Measurements from ENCODE around the gene HOXD10. TPM values are rescaled to one million over a fixed set of nuclear protein-coding genes. Genes with fewer than 3 reads are reported as not detected.
A peak's percentile ranks its signal among the peaks of the same experiment; 100 is the strongest.

Gene HOXD10
- total and polyA plus RNA-seq, 2 experiments from 2014 or later, result not detected

DNA sequence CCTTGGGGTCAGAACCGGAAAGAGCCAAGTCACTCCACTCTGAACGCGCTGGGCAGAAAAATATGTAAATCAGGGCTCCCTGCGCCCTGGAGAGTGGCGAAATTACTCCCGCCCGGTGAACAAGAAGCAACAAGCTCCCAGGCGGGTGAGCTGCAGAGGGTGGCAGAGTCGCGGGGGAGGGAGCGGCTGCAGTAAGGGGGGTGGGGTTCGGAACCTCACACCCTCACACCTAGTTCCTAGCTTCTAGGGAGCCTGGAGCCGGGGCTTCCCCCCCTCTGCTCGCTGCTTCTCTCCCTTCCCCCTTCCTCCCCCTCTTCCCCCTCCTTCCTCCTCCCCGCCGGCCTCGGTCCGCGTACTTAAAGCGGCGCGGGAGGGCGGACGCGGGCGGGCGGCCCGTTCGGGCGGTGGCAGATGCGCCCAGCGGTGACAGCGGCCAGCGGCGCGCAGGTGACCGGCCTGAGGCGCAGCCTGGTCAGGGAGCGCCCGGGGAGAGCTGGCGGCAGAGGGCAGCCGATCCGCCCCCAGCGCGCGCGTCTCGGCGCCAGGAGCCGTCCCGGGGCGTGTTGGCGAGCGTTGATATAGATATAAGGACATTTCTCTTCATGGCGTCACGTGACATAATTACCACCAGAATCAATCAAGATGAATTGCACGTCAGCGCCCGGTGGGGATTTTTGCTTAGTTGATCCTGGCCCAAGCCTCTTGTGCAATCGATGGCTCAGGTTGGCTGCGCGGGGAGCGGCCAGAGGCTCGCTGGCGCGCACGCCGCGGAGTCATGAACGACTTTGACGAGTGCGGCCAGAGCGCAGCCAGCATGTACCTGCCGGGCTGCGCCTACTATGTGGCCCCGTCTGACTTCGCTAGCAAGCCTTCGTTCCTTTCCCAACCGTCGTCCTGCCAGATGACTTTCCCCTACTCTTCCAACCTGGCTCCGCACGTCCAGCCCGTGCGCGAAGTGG is 9.7 kb upstream of the HOXD10 start, which contains the start of gene HOXD11:
TSS of gene HOXD11 (plus strand) at position 700 of the 959 bp plus-strand sequence. CDS start at position 776, 76 bp downstream.
- Histone ChIP-seq H3K27ac (no peak within 1 kb of the TSS), H3K9me3 (ENCODE audit: low read depth) (no peaks in the 10 kb centered on the region), H3K27me3 (peaks cover 99% of the 10 kb centered on the region), H3K36me3 (no peaks in the 10 kb centered on the region), H3K4me3 (peak within 1 kb of the TSS; percentile 13), H3K4me1 (ENCODE audit: low read depth) (peaks cover 5% of the 10 kb centered on the region)
- TF ChIP-seq, protein P1, sequence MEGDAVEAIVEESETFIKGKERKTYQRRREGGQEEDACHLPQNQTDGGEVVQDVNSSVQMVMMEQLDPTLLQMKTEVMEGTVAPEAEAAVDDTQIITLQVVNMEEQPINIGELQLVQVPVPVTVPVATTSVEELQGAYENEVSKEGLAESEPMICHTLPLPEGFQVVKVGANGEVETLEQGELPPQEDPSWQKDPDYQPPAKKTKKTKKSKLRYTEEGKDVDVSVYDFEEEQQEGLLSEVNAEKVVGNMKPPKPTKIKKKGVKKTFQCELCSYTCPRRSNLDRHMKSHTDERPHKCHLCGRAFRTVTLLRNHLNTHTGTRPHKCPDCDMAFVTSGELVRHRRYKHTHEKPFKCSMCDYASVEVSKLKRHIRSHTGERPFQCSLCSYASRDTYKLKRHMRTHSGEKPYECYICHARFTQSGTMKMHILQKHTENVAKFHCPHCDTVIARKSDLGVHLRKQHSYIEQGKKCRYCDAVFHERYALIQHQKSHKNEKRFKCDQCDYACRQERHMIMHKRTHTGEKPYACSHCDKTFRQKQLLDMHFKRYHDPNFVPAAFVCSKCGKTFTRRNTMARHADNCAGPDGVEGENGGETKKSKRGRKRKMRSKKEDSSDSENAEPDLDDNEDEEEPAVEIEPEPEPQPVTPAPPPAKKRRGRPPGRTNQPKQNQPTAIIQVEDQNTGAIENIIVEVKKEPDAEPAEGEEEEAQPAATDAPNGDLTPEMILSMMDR (IDR thresholded peaks at IDR 0.05; ENCODE audit: low read depth, low read length), result no peak
- DNase-seq (ENCODE audit: low read depth in 1 of 2, low spot score in 1 of 2), result peak in 1 of 2 donors; percentile 28

DNA sequence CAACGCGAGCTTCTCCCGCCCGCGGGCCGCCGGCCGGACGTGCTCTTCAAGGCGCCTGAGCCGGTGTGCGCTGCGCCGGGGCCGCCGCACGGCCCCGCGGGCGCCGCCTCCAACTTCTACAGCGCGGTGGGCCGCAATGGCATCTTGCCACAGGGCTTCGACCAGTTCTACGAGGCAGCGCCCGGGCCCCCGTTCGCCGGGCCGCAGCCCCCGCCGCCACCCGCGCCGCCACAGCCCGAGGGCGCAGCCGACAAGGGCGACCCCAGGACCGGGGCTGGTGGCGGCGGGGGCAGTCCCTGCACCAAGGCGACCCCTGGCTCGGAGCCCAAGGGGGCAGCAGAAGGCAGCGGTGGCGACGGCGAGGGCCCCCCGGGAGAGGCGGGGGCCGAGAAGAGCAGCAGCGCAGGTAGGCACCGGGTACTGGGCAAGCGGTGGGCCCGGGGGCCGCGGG is 8.8 kb upstream of the HOXD10 start:
- Histone ChIP-seq H3K27ac (no peak overlapping the region), H3K27me3 (peaks cover 99% of the 10 kb centered on the region), H3K4me3 (no peak overlapping the region), H3K9me3 (ENCODE audit: low read depth) (no peaks in the 10 kb centered on the region), H3K4me1 (ENCODE audit: low read depth) (peaks cover 5% of the 10 kb centered on the region), H3K36me3 (no peaks in the 10 kb centered on the region)
- no peak for DNase-seq (ENCODE audit: low read depth in 1 of 2, low spot score in 1 of 2)
- TF ChIP-seq, protein P1 (IDR thresholded peaks at IDR 0.05; ENCODE audit: low read depth, low read length), result no peak

DNA sequence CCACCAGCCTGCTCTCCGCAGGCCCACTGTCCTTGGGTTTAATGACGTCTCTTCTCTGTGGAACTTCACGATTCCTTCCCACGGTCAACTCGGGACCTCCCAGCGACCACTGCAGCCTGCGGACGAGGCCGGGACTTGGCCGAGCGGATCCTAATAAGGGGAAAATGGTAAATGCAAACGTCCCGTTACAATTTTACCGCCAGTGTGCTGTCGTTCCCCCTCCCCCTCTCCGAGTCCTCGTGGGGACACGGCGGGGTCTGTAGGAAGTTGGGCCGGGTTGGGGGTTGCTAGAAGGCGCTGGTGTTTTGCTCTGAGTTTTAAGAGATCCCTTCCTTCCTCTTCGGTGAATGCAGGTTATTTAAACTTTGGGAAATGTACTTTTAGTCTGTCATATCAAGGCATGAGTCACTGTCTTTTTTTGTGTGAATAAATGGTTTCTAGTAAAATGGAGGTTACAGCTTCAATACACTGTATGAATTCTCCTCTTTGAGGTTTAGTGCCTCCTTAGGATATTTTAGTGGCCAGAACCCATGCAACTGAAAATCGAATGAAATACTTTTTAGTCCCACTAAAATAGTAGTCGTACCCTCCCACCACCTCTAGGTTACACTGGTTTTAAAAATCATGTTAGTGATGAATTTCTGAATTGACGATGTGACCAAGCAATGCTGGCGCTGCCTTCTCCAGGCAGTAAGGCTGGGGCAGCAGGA is 7.2 kb upstream of the HOXD10 start:
- TF ChIP-seq, protein P1 (IDR thresholded peaks at IDR 0.05; ENCODE audit: low read depth, low read length), result no peak
- peaks cover 99% of the 10 kb centered on the region for H3K27me3 ChIP-seq
- H3K4me1 ChIP-seq (ENCODE audit: low read depth), result peaks cover 3% of the 10 kb centered on the region
- no peak overlapping the region for H3K4me3 ChIP-seq
- H3K27ac ChIP-seq, result no peak overlapping the region
- no peaks in the 10 kb centered on the region for H3K9me3 ChIP-seq (ENCODE audit: low read depth)
- no peak for DNase-seq (ENCODE audit: low read depth in 1 of 2, low spot score in 1 of 2)
- H3K36me3 ChIP-seq, result no peaks in the 10 kb centered on the region

DNA sequence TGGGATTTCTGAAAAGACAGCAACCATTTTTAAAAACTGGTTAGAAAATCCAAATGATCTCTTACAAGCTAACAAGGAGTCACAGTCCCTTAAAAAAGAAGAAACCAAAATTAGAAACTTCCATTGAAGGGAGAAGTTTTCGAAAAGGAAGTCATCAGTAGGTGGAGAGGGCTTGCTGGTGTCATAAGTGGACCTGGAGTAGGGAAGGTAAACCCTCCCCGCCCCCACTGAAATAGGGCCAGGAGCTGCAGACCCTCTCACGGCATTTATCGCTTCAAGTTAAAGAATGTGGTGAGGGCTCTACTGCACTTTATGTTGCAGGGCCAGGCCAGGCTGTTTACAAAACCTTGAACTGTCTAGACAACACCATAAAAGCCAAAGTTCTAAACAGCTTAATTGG is 6.6 kb upstream of the HOXD10 start:
- TF ChIP-seq, protein P1 (IDR thresholded peaks at IDR 0.05; ENCODE audit: low read depth, low read length), result no peak
- H3K4me3 ChIP-seq, result no peak overlapping the region
- H3K27ac ChIP-seq, result no peak overlapping the region
- no peak for DNase-seq (ENCODE audit: low read depth in 1 of 2, low spot score in 1 of 2)
- no peaks in the 10 kb centered on the region for H3K36me3 ChIP-seq
- no peaks in the 10 kb centered on the region for H3K9me3 ChIP-seq (ENCODE audit: low read depth)
- peaks cover 2% of the 10 kb centered on the region for H3K4me1 ChIP-seq (ENCODE audit: low read depth)
- peaks cover 99% of the 10 kb centered on the region for H3K27me3 ChIP-seq

DNA sequence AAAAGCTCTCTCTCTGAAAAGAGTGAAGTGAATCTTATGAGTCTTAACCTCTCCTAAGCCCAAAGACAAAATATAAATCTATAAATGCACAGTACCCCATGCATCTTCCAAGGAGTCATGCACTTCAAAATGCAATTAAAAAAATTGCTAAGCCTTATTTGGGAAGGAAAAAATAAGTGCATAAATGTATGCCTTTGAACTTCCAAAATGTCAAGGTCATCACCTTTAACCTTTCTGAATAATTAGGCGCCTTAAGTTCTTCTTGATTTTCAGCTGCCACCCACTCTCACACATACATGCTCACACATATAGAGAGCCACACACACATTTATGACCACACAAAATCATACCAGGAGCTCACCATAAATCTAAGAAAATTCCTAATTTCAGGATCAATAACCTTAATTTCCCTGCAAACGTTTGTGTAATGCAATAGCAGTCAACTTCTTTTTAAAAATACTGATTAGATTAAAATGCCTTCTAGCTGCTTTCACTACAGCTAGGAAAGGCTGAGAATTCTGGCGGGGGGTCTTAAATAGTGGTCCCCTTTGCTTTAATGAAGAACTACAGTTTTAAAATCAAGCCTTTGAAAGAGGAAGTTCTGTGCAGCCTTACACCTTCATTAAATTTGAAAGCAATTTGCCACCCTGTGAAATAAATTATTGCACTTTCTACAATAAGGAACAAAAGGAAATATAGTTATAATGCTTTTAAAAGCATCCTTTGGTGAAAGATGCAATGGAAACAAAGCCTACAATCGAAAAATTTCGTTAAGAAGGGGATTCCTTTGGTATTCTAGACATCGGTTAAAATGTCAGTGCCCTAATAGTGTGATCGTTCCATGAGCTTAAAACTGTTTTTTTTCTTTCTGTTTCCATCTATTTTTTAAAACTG is 5.9 kb upstream of the HOXD10 start:
- Histone ChIP-seq H3K27ac (no peak overlapping the region), H3K4me1 (ENCODE audit: low read depth) (peaks cover 2% of the 10 kb centered on the region), H3K4me3 (no peak overlapping the region), H3K36me3 (no peaks in the 10 kb centered on the region), H3K9me3 (ENCODE audit: low read depth) (no peaks in the 10 kb centered on the region), H3K27me3 (peaks cover 99% of the 10 kb centered on the region)
- TF ChIP-seq, protein P1 (IDR thresholded peaks at IDR 0.05; ENCODE audit: low read depth, low read length), result no peak
- DNase-seq (ENCODE audit: low read depth in 1 of 2, low spot score in 1 of 2), result no peak
